Eye (tissue), 1 donor: ENCODE measurements around the gene ANKRD39.
A peak's percentile ranks its signal among the peaks of the same experiment; 100 is the strongest.

Experiments
- DNase-seq: peaks from one replicate; pipeline ENCODE4 v3.0.0-alpha.2; 2015

The ANKRD39 gene

DNA sequence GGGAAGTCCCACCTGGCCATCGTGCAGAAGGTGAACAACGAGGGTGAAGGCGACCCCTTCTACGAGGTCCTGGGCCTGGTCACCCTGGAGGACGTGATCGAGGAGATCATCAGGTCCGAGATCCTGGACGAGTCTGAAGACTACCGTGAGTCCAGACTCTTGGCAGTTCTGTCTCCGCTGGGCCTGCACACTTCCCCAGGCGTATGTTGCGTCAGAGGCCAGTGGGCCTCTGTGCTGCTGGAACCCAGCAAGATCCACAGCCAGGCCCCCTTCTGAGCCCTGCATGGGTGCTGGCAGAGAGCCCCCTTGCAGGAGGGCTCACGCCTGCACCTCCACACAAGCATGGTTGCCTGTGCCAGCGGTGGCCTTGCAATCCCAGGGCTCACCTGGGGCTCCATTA, 32.8 kb downstream of the ANKRD39 start:
- DNase-seq = no peak

DNA sequence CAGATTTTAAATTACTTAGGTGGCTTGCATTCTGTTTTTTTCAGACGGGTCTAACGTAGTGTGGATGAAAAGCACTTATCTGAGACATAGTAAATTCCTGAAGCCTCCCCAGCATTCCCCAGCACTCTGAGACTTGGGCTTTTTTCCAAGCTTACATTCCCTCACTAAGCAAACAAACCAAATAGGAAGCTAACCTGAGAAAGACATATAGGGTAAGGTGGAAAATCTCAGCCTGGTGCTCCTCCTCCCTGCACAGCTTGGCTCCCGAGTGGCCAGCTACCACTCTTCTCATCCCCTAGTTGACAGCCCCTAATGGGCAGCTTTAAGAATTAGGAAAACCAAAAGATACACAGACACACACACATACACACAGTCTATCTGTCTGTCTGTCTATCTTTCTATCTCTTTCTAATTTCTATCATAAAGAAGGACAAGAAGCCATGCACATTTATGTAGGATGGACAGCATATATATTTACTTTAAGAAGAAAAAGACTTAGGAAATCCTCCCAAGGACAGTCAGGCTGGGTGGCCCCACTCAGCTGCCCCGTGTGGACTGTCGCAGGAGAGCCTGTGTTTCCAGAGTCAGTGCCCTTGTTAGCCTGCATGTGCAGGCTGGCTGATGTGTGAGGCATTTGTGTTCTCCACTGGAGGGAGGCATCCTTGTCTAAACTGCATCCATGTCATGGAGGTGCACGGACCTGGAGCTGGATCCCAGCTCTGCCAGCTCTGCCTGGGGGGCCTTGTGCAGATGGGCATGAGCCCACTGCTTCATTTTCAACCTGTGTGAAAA, 33.5 kb downstream of the ANKRD39 start:
- DNase-seq = no peak

DNA sequence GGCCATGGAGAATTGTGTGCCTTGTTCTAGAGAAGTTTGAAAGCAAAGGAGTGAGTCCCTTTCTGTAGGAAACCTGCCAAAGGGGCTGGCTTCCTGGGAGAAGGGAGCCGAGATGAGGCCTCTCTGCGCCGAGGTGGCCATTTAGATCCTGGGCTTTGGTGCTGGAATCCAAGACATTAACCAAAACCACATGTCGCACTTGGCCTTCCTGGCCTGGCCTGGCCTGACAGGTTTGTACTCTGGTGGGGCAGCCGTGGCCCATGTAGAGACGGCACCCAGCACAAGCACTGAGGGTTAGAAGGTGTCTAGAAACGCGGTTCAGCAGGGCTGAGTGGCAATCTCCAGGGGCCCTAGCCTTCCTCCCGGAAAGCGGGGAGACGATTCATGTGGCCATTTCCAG, 34.6 kb downstream of the ANKRD39 start:
- DNase-seq = no peak

- DNase-seq = no peak
These were observed 35.0 kb downstream of the ANKRD39 start for GRCh38 chr2:96822786-96823185.

DNA sequence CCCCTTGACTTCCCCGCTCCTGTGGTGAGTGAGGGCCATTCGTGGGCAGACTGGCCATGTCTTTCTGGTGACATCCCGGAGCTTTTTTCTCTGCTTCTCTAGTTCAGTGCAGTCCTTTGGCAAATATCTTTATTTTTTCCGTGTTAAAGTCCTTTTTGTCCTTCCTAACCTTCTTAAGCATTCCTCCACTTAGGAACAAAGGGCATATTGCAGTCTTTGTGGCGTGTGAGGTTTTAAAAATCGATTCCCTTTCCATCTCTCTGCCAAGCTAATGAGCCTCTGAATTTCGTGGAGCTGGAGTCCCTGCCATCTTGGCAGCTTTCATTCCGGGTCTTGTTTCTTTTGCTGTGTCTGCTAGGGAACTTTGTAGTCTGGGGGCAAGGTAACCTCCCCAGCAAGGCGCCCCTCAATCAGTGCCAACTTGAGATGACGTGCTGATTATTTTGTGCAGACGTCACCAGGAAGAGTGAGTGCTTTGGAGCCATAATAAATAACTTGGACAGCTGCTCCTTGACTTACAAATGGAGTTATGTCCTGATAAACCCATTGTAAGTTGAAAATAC, 36.6 kb downstream of the ANKRD39 start:
- DNase-seq = no peak

- DNase-seq = no peak
These were observed 37.8 kb downstream of the ANKRD39 start for GRCh38 chr2:96819876-96820511.

DNA sequence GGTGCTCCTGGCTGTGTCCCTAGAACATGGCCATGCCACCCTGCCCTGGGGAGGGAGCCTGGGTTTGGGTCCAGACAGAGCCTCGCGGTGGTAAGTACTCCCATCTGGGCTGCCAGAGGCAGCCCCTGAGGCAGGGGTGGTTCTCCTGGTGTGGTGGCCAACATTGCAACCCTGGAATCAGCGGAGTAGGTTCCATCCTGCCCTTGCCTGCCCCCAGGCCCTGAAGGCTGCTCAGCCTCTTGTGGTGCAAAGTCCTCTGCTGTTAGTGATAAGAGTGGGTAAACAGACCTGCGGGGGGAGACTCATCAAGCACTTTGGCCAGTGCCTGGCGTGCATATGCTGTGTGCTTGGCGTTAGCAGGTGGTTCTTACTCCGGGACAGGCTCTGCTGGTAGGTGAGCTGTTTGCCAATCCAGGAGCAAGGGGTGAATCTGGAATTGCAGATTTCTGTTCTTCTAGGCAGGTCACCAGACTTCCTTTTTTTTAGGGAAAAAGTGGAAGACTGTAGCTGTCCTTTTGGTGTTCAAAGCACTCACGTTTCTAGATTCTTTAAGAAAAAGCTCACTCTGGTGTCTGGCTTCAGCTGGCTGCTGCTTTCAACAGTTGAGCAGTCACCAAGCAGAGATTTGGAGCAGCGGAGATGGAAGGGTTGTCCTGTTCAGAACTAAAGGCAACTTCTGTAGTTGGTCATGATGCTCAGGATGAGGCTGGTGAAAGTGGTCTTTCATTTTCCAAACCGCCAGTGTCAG, 38.5 kb downstream of the ANKRD39 start:
- DNase-seq = no peak

GRCh38 chr2:96817882-96818281, 39.9 kb downstream of the ANKRD39 start:
- no peak for DNase-seq

DNA sequence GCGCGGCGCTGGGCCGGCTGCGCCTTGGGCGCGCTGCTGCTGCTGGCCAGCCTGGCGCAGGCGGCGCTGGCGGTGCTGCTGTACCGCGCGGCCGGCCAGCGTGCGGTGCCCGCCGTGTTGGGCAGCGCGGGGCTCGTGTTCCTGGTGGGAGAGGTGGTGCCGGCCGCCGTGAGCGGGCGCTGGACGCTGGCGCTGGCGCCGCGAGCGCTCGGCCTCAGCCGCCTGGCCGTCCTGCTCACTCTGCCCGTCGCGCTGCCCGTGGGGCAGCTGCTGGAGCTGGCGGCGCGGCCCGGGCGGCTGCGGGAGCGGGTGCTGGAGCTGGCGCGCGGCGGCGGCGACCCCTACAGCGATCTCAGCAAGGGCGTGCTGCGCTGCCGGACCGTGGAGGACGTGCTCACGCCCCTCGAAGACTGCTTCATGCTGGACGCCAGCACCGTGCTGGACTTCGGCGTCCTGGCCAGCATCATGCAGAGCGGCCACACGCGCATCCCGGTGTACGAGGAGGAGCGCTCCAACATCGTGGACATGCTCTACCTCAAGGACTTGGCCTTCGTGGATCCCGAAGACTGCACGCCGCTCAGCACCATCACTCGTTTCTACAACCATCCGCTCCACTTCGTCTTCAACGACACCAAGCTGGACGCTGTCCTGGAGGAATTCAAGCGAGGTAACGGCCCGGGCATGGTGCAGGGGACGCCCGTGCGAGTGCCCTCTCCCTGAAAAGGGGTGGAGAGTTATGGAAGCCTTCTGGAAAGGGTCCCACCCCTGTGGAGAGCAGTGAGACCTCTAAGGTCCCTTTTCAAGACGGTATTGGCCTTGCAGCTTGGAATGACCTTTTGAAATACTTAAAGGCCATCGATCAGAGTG, 40.7 kb downstream of the ANKRD39 start:
- peak; percentile 49 for DNase-seq

GRCh38 chr2:96816127-96816835, 41.5 kb downstream of the ANKRD39 start, which contains the start of gene CNNM3:
CNNM3 (plus strand) TSS chr2:96816268; CDS start chr2:96816278, 10 bp downstream.
- peak; percentile 98 for DNase-seq

- DNase-seq = peak; percentile 64
These were observed 42.3 kb downstream of the ANKRD39 start for GRCh38 chr2:96815326-96816126.

DNA sequence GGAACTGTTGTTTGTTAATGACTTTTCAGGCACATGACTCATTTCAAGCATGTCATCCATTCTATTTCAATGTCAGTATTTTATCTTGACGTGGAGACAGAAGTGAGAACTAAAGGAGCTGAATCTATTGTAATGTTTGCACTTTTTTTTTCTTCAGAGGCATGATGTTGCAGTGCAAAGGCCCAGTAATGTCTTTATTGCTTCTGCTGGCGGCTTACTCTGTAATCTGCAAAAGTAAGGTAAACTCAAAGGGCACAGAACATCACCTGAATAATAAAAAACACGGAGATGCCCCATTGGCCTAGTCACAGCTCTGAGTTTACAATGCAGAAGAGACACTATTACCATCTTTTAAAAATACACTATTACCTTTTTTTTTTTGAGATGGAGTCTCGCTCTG, 44.2 kb downstream of the ANKRD39 start:
- no peak for DNase-seq

GRCh38 chr2:96811917-96812316, 45.9 kb downstream of the ANKRD39 start:
- peak; percentile 40 for DNase-seq

GRCh38 chr2:96810783-96811192, 47.0 kb downstream of the ANKRD39 start:
- no peak for DNase-seq

DNA sequence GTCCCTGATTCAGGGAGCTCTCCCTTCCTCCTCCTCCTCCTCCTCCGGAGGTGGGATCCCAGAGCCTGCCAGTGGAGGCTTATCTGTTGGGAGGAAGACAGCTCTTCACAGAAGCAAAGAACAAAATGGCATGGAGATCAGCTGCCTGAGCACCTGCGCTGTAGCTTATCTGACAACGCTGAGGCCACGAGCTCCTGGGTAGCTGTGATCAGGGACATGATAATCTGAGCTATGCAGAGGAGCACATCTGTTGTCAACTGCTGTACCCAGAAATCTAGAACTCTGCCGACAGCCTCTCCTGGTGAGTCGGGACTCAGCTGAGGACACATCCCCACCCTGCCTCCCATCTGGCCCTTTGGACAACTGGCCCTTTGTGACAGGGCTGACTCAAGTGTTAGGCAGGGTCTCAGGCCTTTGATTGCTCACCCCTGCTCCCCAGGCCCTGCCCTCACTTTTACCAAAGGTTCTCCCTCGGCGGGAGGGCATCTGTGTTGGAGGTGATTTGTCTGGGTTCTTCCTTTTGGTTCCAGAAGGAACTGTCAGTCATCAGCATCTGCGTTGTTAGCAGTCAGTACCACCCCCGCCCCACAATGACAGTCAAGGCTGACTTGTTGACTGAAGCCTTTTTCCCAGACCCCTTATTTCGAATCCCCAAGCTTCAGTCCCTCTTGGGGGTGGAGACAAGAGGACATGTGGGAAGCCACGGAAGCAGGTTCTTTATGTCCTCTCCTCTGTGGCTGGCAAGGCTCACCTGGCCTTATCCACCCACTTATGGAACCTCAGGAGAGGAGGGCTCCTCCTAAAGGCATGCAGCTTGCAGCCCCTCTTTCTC, 47.6 kb downstream of the ANKRD39 start:
- no peak for DNase-seq

DNA sequence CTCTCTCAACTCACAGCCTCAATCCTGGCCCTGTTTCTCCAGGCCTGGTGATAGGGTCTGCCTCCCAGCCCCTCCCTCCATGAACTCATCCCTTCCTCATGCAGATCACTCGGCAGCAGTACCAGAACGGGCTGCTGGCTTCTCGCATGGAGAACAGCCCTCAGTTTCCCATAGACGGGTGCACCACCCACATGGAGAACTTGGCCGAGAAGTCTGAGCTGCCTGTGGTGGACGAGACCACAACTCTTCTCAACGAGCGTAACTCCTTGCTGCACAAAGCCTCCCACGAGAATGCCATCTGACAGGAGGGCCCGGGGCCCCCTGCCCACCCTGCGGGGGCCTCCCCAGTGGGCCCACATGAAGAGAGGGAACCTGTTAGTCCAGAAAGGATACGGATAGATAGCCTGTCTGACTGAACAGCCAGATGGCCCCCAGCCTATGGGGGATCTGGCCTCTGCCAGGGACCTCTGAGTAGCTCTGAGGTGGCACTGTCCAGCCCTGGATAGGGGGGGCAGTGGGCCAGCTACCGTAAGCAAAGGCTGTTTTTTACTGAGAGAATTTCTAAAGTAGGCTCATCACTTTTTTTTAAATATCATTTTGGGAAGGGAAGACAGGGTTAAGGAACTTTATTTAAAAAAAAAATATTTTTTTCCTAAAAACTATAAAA, 48.5 kb downstream of the ANKRD39 start:
- DNase-seq = no peak

DNA sequence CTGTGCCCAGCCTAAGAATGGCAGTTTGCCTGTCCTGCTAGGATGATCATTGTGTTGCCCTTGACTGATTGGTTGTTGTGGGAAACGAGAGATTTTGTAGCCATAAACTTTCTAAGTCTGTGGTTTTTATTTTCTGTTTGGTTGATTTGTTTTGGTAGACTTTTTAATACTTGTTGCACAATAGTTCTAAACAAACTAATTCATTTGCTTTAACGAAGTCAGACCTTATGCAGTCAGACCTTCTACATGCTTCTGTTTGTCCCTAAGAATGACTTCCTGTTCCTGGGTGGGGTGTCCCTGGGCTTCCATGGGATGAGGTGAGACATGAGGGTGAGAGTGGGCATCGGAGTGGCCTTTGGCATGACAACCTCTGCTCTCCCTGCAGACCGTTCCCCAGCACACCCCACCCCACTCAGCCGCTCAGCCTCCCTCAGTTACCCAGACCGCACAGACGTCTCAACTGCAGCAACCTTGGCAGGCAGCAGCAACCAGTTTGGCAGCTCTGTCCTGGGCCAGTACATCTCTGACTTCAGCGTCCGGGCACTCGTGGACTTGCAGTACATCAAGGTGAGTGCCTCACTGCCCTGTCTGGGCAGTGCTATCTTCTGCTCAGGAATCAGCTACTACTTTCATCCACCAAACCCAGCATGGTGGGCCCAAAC, 49.5 kb downstream of the ANKRD39 start:
- DNase-seq = no peak

DNA sequence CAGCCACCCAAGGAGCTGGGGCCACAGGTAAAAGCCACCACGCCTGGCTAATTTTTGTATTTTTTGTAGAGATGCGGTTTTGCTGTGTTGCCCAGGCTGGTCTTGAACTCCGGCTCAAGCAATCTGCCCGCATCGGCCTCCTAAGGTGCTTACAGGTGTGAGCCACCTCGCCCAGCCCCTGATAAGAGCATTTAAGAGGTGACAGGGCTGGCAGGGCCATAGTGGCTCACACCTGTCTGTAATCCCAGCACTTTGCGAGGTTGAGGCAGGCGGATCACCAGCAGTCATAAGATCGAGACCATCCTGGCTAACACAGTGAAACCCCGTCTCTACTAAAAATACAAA, 50.7 kb downstream of the ANKRD39 start:
- no peak for DNase-seq
